ENCODE data around the gene OR6C65.
"Not testable (repeated sequence)": the region's sequence is repeated elsewhere in the genome, so short reads cannot be mapped to it uniquely, and the experiment has no call there.

The OR6C65 gene

DNA sequence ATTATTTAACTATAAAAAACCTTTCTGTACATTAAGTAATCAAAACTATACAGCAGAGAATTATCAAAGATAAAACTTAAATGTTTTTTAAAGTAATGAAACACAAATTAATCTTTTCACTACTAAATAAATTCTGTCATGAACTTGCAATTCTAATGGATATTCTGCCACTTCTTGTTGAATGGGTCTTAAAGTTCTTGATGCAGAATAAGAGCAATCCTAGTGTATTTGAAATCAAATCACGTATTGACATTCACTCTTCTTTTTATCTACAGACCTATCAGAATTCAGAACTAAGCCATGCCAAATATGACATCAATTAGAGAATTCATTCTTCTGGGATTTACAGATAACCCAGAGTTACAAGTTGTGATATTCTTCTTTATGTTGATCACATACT is at the start of gene OR6C65:
OR6C65 (plus strand) TSS at position 301 of the 400 bp plus-strand sequence; CDS start at position 301, 0 bp downstream.
- no peak for DNase-seq (ENCODE audit: low read depth in 2 of 2)

DNA sequence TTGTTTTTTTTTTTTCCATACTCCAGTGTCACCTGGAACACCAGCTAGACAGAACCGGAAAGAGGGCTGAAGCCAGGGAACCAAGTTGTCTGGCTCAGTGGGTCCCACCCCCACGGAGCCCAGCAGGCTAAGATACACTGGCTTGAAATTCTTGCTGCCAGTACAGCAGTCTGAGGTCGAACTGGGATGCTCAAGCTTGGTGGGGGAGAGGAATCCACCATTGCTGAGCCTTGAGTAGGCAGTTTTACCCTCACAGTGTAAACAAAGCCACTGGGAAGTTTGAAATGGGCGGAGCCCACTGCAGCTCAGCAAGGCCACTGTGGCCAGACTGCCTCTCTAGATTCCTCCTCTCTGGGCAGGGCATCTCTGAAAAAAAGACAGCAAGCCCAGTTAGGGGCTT is 45.0 kb upstream of the OR6C65 start:
- not testable (repeated sequence) for DNase-seq (ENCODE audit: low read depth in 2 of 2)

DNA sequence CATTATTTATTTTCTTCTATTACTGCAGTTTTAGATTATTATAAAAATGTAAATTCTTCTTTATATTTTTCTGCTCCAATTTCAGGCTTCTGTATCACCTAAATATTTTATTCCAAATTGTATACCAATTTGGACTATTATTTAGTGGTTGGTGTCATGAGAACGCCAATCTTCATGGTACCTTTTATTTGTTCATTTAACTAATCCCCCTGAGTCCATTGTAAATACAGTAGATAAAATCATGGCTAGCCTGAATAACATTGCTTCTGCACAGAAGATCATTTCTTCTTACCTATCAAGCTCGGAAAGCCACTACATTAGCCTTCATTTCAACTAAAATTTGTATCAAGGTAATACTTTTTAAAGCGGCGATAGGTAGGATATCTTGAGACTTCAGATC is 37.7 kb upstream of the OR6C65 start, which contains the start of gene OR6C75:
OR6C75 (plus strand) TSS at position 301 of the 400 bp plus-strand sequence. CDS start 2,136 bp downstream, outside the sequence.
- no peak for DNase-seq (ENCODE audit: low read depth in 2 of 2)

DNA sequence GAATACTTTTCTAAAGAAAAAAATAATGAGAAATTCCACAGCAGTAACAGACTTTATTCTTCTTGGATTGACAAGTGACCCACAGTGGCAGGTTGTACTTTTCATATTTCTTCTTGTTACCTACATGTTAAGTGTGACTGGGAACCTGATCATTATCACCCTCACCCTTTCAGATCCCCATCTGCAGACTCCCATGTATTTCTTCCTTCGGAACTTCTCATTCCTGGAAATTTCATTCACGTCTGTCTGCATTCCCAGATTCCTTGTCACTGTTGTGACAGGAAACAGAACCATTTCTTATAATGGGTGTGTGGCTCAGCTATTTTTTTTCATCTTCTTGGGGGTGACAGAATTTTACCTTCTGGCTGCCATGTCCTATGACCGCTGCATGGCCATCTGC is 35.2 kb upstream of the OR6C65 start:
- no peak for DNase-seq (ENCODE audit: low read depth in 2 of 2)

DNA sequence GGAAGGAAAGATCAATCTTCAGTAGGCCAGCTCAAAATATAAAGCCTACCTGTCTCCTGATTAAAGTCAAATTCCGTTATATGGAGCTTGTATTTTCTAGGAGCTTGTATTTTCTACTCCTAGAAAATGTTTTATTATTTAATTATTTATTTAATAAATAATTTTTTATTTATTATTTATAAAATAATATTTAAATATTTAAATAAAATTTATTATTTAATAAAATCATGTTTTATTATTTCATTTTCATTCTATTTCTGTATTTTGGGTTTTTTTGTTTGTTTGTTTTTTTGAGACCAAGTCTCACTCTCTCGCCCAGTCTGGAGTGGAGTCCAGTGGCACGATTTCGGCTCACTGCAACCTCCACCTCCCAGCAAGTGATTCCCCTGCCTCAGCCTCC is 27.8 kb upstream of the OR6C65 start:
- no peak for DNase-seq (ENCODE audit: low read depth in 2 of 2)

DNA sequence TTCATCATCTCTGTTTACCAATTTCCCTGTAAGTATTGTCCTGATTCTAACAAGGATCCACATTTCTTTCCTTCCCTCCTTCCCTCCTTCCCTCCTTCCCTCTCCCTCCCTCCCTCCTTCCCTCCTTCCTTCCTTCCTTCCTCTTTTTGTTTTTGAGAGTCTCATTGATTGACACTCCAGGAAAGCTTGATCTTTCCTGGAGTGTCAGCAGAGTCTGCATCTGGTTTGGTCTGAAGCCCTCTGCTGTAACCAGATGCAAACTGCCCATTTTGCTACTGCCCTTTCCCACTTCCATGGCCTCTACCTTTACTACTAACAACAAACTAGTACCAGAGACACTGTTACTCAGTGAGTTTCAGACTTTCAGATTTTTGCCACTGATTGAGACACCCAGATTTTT is 14.4 kb upstream of the OR6C65 start:
- DNase-seq (ENCODE audit: low read depth in 2 of 2): no peak

DNA sequence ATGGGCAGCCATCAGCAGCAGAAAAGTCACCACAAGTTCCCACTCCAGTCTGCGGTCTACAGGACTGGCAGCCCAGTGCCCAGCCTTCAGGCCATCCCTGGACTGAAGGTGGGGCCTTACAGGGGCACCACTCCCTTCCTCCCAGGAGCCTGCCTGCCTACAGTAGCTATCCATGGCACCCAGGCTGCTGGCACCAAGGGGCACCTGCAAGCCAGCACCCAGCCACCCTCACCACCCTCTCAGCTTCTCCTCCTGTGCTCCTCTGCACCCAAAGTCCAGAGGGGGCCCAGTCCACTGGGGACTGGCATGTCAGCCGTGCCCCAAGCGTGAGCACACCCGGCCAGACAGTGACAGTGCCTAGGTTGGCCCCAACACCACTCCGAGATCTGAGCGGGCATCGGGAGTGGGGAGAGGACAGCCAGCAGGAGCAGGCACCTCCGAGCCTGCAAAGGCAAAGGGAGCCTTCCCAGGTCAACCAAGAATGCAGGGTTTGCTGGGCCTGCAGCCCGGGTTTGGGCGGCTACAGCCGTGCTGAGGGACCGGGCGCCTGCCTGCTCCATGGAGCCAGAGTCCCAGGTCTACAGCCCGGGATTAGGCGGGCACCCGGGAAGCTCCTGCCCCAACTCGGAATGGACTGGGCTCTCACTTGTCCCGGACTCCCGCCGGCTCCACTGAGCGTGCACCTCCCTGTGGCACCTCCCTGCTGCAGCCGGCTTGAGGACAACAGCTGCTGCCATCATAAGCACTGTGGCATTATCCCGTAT is 8.1 kb upstream of the OR6C65 start:
- no peak for DNase-seq (ENCODE audit: low read depth in 2 of 2)

DNA sequence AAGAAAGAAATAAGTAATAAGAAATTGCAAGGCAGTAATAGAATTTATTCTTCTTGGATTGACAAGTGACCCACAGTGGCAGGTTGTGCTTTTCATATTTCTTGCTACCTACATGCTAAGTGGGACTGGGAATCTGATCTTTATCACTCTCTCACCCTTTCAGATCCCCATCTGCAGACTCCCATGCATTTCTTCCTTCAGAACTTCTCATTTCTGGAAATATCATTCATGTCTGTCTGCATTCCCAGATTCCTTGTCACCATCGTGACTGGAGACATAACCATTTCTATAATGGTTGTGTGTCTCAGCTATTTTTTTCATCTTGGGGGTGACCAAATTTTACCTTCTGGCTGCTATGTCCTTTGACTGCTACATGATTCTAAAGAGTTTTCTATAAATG is 4.0 kb upstream of the OR6C65 start:
- no peak for DNase-seq (ENCODE audit: low read depth in 2 of 2)

DNA sequence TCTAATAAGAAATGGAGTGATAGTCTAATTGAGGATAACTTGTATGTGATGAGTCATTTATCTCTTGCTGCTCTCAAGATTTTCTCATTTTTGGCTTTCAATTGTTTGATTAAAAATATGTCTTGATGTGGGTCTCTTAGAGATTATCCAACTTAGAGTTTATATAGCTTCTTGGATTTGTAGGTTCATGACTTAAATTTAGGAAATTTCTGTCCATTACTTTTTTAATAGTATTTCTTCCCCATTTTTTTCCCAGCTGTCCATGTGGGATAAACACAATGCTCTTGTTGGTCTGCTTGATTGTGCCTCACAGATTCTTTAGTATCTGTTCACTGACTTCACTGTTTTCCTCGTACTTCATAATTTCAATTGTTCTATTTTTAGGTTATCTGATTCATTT is 7.5 kb downstream of the OR6C65 start:
- DNase-seq (ENCODE audit: low read depth in 2 of 2): no peak

DNA sequence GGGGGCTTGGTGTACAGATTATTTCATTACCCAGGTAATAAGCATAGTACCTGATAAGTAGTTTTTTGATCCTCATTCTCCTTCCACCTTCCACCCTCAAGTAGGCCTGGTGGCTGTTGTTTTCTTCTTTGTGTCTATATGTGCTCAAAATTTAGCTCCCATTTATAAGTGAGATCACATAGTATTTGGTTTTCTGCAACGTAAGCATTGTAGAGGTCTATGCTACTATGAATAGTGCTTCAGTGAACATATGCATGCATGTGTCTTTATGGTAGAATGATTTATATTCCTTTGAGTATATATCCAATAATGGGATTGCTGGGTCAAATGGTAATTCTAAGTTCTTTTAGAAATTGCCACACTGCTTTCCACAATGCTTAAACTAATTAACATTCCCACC is 8.8 kb downstream of the OR6C65 start:
- not testable (repeated sequence) for DNase-seq (ENCODE audit: low read depth in 2 of 2)

DNA sequence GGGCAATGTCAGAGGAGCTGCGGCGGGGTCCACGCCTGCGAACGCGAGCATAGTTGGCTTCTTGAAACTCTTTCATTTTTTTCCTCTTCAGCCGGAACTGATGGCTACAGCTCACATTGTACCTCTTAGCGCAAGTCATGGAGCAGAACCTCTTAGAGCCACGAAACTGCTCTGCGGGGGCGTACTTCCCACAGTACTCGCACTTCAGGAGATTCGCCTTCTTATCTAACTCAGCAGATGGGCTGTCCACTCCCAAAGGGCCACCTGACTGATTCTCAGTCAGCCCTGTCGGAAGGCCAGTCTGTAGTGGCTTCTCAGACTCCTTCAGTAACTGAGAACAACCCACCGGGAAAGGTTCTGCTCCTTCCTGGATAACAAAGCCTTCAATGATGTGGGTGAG is 11.8 kb downstream of the OR6C65 start:
- DNase-seq (ENCODE audit: low read depth in 2 of 2): not testable (repeated sequence)

DNA sequence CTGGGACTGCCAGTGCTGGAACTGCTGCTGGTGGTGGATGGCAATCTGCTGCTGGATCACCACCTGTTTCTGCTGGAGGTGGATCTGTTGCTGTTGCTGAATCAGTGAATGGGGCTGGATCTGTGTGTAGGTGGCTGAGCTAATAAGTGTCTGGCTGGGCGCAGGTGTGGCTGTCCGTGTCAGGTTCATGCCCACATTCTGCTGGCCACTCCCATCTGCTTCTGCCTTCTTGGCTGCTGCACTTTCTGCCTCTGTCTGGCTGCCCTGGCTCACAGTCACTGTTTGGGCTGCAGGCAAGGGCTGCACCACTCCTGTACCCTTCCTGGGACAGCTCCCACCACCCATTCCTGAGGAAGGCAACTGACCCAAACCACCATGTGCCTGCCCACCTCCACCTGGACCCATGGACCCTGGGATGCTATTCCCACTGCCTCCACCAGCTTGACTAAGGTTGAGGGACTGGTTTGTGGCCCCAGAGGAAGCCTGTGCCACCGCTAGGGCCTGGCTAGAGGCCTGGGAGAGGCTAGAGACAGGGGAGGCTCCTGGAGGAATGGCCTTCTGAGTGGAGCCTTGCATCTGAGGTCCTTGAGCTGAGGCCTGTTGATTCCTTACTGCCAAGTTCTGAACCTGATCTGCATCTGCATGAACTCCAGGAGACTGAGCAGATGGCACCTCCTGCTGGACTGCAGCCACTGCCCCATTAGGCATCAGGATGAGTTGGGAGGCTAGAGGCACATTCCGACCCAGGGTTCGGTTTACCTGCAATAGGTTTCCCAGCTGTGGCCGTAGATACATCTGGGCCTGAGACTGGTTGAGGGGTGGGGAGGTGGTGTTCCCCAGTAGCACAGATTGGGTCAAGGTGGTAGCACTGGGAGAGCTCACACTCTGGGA is 13.4 kb downstream of the OR6C65 start:
- DNase-seq (ENCODE audit: low read depth in 2 of 2): not testable (repeated sequence)

DNA sequence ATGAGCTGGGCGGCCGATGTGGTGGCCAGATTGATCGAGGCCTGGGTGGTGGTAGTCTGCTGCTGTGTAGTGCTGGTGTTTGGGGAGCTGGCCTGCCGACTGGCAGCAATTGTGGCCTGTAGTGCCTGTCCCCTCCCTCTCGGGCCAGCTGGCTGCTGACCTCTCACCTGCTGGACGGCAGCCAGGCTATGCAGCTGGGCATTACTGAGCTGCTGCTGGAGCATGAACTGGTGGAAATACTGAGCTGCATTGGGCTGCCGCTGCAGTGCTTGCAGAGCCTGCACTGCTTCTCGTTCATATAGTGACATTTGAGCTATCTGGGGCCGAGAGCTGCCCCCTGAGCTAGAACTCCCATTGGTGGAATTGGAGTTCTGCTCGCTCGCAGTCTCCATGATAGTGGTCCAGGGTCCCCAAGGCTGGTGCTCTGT is 14.1 kb downstream of the OR6C65 start:
- DNase-seq (ENCODE audit: low read depth in 2 of 2): not testable (repeated sequence)

DNA sequence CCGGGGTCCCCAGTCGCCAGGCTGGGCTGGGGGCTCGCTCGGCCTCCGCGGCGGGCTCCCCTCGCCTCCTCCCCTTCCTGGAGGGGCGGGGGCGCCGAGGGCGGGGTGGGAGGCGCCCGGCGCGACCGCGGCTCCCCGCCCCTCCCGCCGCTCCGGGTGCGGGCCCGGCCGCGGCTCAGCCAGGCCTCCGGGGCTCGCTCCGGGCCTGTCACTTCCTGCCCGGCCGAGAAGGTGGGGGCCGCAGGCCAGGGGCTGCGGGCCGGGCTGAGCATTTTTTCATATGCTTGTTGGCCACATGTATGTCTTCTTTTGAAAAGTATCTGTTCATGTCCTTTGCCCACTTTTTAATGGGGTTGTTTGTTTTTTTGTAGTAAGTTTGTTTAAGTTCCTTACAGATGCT is 14.6 kb downstream of the OR6C65 start:
- DNase-seq (ENCODE audit: low read depth in 2 of 2): not testable (repeated sequence)

DNA sequence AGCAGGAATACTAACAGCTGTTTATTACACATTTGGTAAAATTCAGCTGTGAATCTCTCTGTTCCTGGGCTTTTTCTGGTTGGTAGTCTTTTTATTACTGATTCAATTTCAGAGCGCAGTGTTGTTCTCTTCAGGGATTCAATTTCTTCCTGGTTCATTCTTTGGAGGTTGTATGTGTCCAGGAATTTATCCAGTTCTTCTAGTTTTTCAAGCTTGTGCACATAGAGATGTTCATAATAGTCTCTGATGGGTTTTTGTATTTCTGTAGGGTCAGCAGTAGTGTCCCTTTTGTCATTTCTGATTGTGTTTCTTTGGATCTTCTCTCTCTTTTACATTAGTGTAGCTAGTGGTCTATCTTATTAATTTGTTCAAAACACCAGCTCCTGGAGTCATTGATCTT is 16.6 kb downstream of the OR6C65 start:
- DNase-seq (ENCODE audit: low read depth in 2 of 2): no peak

DNA sequence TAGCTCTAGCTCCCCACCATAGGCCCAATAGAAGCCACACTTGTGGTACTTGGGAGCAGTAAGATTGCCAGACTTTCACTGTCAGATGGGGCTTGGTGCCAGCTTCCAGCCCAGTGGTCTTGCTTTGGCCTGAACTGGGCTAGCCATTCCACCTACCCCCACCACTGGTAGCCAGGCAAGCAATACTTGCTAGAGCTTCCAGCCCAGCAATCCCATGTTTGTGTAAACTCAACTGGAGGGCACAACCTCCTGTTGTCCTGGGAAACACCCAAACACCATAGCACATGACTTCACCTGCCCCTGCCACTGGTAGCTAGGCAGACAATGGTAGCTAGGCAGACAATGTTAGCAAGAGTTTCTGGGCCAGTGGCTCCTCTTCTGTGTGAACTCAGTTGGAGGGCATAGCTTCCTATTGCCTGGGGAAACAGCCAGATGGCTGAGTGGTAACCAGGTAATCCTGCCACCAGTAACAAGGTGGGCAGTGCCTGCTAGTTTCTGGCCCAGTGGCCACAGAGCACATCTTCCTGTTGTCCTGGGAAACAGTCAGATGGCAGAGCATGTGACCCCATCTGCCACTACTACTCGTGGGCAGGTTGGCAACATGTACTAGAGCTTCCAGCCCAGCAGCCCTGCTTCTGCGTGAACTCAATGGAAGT is 20.1 kb downstream of the OR6C65 start:
- no peak for DNase-seq (ENCODE audit: low read depth in 2 of 2)

DNA sequence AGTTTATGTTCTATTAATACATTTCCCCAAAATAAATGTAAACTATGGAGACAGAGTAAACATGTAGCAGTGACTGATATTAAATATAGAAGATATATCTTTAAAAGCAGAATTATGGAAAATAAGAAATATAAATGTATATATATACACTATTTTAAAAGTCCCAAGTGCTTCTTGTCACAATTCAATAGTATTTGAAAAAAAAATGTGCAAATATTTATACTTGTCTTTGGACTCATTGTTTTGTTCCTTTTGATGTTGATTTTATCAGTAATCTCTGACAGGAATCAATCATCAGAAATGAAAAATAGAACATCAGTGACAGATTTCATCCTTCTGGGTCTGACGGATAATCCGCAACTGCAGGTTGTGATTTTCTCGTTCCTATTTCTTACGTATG is 25.6 kb downstream of the OR6C65 start, which contains the start of gene OR6C76:
OR6C76 (plus strand) TSS at position 301 of the 400 bp plus-strand sequence; CDS start at position 301, 0 bp downstream.
- no peak for DNase-seq (ENCODE audit: low read depth in 2 of 2)

DNA sequence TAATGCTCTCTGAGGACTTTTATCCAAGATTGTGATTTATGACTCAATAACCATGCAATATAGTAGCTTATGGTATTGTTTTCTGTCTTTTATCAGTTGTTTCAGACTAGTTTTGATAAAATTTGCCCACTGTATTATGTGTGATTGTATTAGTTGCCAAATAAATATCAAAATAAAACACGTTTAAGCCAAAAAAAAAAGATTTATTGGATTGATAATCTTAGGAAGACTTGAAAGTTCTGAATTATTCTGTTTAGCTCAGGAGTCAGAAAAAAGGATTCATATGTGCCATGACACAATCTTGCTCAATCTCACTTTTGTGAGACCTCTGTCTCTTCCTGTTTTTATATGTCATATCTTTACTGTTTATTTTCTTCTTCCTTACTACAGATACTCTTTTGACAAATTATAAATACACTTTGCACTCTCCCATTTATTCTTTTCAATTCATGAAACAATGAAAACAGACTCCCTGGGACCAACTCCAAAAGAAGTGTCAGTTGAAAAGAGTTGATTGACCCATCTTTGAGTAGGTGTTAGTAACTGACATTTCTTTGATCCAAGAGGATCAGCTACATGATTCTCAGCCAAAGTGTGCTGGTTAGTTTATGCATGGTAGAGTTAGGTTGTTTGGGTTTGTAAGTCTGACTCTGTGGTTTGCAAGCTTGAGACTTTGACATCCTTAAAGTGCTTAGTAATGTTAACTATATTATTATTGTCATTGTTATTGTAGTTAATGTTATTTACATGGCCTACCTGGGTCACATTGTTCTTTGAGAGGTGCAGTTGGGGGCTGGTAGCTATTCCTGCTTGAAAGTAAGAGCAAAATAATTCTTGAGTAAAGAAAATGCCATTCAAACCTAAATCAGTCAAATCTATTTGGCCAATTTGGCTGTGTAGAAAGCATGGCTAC is 28.3 kb downstream of the OR6C65 start:
- no peak for DNase-seq (ENCODE audit: low read depth in 2 of 2)

DNA sequence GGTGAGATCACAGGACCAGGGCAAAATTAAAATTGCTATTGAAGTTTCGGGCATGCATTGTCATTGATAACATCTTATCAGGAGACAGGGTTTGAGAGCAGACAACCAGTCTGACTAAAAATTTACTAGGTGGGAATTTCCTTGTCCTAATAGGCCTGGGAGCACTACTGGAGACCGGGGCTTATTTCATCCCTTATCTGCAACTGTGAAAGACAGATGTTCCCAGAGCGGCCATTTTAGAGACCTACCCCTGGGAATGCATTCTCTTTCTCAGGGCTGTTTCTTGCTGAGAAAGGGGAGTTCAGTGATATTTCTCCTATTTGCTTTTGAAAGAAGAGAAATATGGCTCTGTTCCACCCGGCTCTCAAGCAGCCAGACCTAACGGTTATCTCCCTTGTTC is 40.9 kb downstream of the OR6C65 start:
- DNase-seq (ENCODE audit: low read depth in 2 of 2): not testable (repeated sequence)

DNA sequence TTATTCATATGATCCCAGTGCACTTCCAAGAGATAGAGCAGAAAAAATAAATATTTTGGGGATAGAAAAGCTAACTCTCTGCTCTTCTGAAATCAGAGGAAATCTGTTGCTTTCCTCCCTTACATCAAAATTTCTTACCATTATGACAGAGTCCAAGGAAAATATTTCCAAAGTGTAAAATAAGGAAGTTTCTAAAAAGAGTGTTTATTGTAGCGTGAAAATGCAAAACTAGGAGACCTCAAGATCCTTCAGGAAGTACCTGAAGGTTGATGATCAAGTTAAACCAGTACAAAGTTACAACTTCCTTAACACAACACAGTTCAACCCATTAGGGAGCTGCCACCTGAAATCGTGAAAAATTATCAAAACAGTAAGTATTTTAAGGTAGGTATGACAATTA is 43.4 kb downstream of the OR6C65 start, which contains the start of gene OR6C2:
OR6C2 (plus strand) TSS at position 301 of the 400 bp plus-strand sequence. CDS start 8,138 bp downstream, outside the sequence.
- DNase-seq (ENCODE audit: low read depth in 2 of 2): no peak

DNA sequence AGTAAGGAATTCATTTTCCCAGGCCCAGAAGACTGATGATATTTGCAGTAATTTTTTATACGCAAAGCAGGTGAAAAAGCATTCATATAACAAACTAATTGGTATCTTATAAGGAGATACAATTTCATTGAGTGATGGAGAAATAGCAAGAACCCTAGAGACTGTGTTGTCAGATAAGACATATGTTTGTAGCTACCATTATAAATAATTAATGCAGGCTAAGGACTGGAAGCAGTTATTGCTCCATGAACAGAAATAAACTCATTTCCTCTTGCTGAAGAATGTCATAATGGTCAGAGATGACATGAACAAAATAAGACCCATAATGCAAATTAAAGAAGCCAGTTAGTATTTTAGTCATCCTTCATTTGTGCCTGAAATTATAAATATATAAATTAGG is 45.0 kb downstream of the OR6C65 start:
- DNase-seq (ENCODE audit: low read depth in 2 of 2): no peak

All from stimulated activated CD4-positive, alpha-beta T cell treated with anti-CD3 and anti-CD28 coated beads, Interleukin-1b, Interleukin-23, amount 100 ng/mL, for 4 hours (primary cell).